ENCODE data around the gene ORMDL3.

Gene ORMDL3

GRCh38 chr17:39927101-39927928 is at the start of gene ORMDL3, which contains the start of gene LRRC3C:
Gene ORMDL3 (minus strand): TSS chr17:39927601. CDS start chr17:39924203, 3,398 bp downstream.
Gene LRRC3C (plus strand): TSS chr17:39927732. CDS start chr17:39941524, 13,792 bp downstream.
- Histone ChIP-seq H3K4me1 (ENCODE audit: control insufficient read depth in 1 of 2, insufficient read depth in 2 of 2, low read length in 2 of 2) (peaks cover 44% of the 10 kb centered on the region in 2 donors), H3K9ac (ENCODE audit: low read depth in 1 of 2, low read length in 2 of 2) (peak within 1 kb of the TSS; percentile 82 to 95), H3K27ac (ENCODE audit: low read depth, low read length) (peak within 1 kb of the TSS; percentile 87), H3K36me3 (ENCODE audit: control insufficient read depth in 1 of 2, insufficient read depth in 2 of 2, low read length in 2 of 2) (peaks cover 19% of the 10 kb centered on the region in 2 donors), H3K4me3 (ENCODE audit: low read depth in 1 of 2, low read length in 2 of 2) (peak within 1 kb of the TSS; percentile 77 to 84), H3K9me3 (ENCODE audit: control insufficient read depth in 1 of 2, low read length in 2 of 2) (no peaks in the 10 kb centered on the region), H3K27me3 (ENCODE audit: control insufficient read depth in 1 of 2, insufficient read depth in 2 of 2, low read length in 2 of 2) (no peaks in the 10 kb centered on the region)

- H3K27me3 ChIP-seq (ENCODE audit: control insufficient read depth in 1 of 2, insufficient read depth in 2 of 2, low read length in 2 of 2), result no peaks in the 10 kb centered on the region
- no peak overlapping the region for H3K9ac ChIP-seq (ENCODE audit: low read depth in 1 of 2, low read length in 2 of 2)
Measured at GRCh38 chr17:39975801-39976200, 48.4 kb upstream of the ORMDL3 start.

DNA sequence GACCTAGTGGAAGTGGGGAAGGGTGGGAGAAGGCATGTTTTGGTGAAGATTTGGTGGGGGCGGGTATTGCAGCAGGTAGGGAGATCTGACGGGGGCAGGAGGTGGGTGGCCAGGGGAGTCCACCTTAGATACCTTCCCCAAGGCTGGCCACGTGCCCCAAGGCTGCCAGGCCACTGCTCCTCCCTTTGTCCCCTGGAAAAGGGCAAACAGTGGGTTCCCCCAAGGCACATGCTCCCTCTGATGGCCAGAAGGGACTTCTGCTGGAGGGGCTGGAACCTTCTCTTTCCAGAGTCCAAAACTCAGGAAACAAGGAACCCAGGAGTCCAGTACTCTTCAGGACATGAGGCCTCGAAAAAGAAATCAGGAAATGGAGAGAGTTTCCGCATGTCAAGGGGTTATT is 47.0 kb upstream of the ORMDL3 start:
- Histone ChIP-seq H3K9me3 (ENCODE audit: control insufficient read depth in 1 of 2, low read length in 2 of 2) (no peaks in the 10 kb centered on the region), H3K4me3 (ENCODE audit: low read depth in 1 of 2, low read length in 2 of 2) (no peak overlapping the region), H3K27me3 (ENCODE audit: control insufficient read depth in 1 of 2, insufficient read depth in 2 of 2, low read length in 2 of 2) (no peaks in the 10 kb centered on the region), H3K36me3 (ENCODE audit: control insufficient read depth in 1 of 2, insufficient read depth in 2 of 2, low read length in 2 of 2) (no peaks in the 10 kb centered on the region), H3K9ac (ENCODE audit: low read depth in 1 of 2, low read length in 2 of 2) (no peak overlapping the region), H3K4me1 (ENCODE audit: control insufficient read depth in 1 of 2, insufficient read depth in 2 of 2, low read length in 2 of 2) (peaks cover 10 to 13% of the 10 kb centered on the region in 2 donors), H3K27ac (ENCODE audit: low read depth, low read length) (no peak overlapping the region)

More at GRCh38 chr17:39975801-39976200, 48.4 kb upstream of the ORMDL3 start:
- H3K9me3 ChIP-seq (ENCODE audit: control insufficient read depth in 1 of 2, low read length in 2 of 2), result no peaks in the 10 kb centered on the region
- peaks cover 2 to 6% of the 10 kb centered on the region in 2 donors for H3K4me1 ChIP-seq (ENCODE audit: control insufficient read depth in 1 of 2, insufficient read depth in 2 of 2, low read length in 2 of 2)
- no peak overlapping the region for H3K4me3 ChIP-seq (ENCODE audit: low read depth in 1 of 2, low read length in 2 of 2)
- no peak overlapping the region for H3K27ac ChIP-seq (ENCODE audit: low read depth, low read length)
- no peaks in the 10 kb centered on the region for H3K36me3 ChIP-seq (ENCODE audit: control insufficient read depth in 1 of 2, insufficient read depth in 2 of 2, low read length in 2 of 2)

DNA sequence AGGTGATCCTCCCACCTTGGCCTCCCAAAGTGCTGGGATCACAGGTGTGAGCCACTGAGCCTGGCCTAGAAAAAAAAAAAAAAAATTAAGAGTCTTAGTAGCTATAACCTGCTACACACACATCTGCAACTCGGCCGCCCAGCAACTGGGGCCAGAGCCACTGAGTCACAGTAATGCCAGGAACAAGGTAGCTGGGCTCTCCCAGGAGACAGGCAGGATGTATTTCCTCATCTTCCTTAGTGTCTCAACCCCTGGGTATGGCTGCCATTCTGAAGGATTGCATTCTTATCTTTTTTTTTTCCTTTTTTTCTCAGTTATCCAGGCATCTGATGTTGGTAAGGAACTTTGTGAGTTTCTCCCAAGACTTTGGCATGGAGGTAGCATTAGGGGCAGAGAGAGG is 46.1 kb upstream of the ORMDL3 start:
- H3K4me1 ChIP-seq (ENCODE audit: control insufficient read depth in 1 of 2, insufficient read depth in 2 of 2, low read length in 2 of 2), result peaks cover 13 to 17% of the 10 kb centered on the region in 2 donors
- no peaks in the 10 kb centered on the region for H3K27me3 ChIP-seq (ENCODE audit: control insufficient read depth in 1 of 2, insufficient read depth in 2 of 2, low read length in 2 of 2)
- no peaks in the 10 kb centered on the region for H3K36me3 ChIP-seq (ENCODE audit: control insufficient read depth in 1 of 2, insufficient read depth in 2 of 2, low read length in 2 of 2)
- no peak overlapping the region for H3K4me3 ChIP-seq (ENCODE audit: low read depth in 1 of 2, low read length in 2 of 2)
- H3K9me3 ChIP-seq (ENCODE audit: control insufficient read depth in 1 of 2, low read length in 2 of 2), result no peaks in the 10 kb centered on the region
- H3K27ac ChIP-seq (ENCODE audit: low read depth, low read length), result no peak overlapping the region
- no peak overlapping the region for H3K9ac ChIP-seq (ENCODE audit: low read depth in 1 of 2, low read length in 2 of 2)

DNA sequence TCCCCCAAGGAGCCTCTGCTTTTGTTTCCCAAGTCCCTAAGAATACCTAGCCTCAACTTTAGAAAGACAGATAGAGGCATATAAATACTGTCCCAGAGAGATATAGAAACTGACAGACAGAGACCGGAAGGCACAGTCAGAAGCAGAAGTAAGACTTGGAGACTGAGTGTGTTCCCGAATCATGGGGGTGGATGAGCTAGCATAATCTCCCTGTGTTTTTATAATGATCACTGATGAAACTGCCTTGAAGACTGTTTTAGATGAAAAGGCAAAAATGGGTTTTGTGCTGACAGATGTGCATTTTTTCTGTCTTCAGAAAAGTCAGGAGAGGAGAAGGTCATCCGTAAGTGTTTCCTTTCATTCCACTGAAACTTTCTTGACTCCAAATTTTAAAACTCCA is 44.9 kb upstream of the ORMDL3 start:
- H3K27ac ChIP-seq (ENCODE audit: low read depth, low read length), result no peak overlapping the region
- H3K36me3 ChIP-seq (ENCODE audit: control insufficient read depth in 1 of 2, insufficient read depth in 2 of 2, low read length in 2 of 2), result no peaks in the 10 kb centered on the region
- H3K9me3 ChIP-seq (ENCODE audit: control insufficient read depth in 1 of 2, low read length in 2 of 2), result no peaks in the 10 kb centered on the region
- no peaks in the 10 kb centered on the region for H3K27me3 ChIP-seq (ENCODE audit: control insufficient read depth in 1 of 2, insufficient read depth in 2 of 2, low read length in 2 of 2)
- H3K4me3 ChIP-seq (ENCODE audit: low read depth in 1 of 2, low read length in 2 of 2), result no peak overlapping the region
- H3K9ac ChIP-seq (ENCODE audit: low read depth in 1 of 2, low read length in 2 of 2), result no peak overlapping the region
- H3K4me1 ChIP-seq (ENCODE audit: control insufficient read depth in 1 of 2, insufficient read depth in 2 of 2, low read length in 2 of 2), result peaks cover 13 to 17% of the 10 kb centered on the region in 2 donors

DNA sequence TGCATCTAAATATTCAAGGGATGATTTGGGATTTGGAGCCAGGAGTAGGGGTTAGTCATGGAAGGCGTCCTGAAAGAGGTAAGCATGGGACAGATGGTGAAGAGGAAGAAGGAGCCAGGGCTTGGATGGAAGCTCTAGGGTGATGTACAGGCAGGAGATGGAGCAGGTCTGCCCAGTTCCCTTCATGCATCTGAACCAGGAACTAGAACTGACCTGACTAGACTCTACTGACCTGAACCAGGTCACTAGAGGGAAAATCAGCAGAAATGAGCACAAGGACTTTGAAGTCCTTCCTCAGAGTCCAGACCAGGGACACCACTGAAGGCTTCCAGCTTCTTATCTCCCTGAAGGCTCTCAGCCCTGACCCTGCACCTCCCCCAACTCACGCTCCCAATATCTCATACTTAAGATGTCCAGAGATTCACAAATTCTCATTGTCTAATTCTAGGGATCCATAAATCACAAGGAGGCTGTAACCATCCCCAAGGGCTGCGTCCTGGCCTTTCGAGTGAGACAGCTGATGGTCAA is 43.7 kb upstream of the ORMDL3 start:
- no peak overlapping the region for H3K9ac ChIP-seq (ENCODE audit: low read depth in 1 of 2, low read length in 2 of 2)
- H3K27ac ChIP-seq (ENCODE audit: low read depth, low read length), result no peak overlapping the region
- no peaks in the 10 kb centered on the region for H3K36me3 ChIP-seq (ENCODE audit: control insufficient read depth in 1 of 2, insufficient read depth in 2 of 2, low read length in 2 of 2)
- no peak overlapping the region for H3K4me3 ChIP-seq (ENCODE audit: low read depth in 1 of 2, low read length in 2 of 2)
- H3K27me3 ChIP-seq (ENCODE audit: control insufficient read depth in 1 of 2, insufficient read depth in 2 of 2, low read length in 2 of 2), result no peaks in the 10 kb centered on the region
- no peaks in the 10 kb centered on the region for H3K9me3 ChIP-seq (ENCODE audit: control insufficient read depth in 1 of 2, low read length in 2 of 2)
- peaks cover 13 to 17% of the 10 kb centered on the region in 2 donors for H3K4me1 ChIP-seq (ENCODE audit: control insufficient read depth in 1 of 2, insufficient read depth in 2 of 2, low read length in 2 of 2)

GRCh38 chr17:39970157-39970692 is 42.8 kb upstream of the ORMDL3 start:
- Histone ChIP-seq H3K9ac (ENCODE audit: low read depth in 1 of 2, low read length in 2 of 2) (no peak overlapping the region), H3K4me3 (ENCODE audit: low read depth in 1 of 2, low read length in 2 of 2) (no peak overlapping the region), H3K9me3 (ENCODE audit: control insufficient read depth in 1 of 2, low read length in 2 of 2) (no peaks in the 10 kb centered on the region), H3K27ac (ENCODE audit: low read depth, low read length) (no peak overlapping the region), H3K4me1 (ENCODE audit: control insufficient read depth in 1 of 2, insufficient read depth in 2 of 2, low read length in 2 of 2) (peaks cover 13 to 17% of the 10 kb centered on the region in 2 donors), H3K36me3 (ENCODE audit: control insufficient read depth in 1 of 2, insufficient read depth in 2 of 2, low read length in 2 of 2) (no peaks in the 10 kb centered on the region), H3K27me3 (ENCODE audit: control insufficient read depth in 1 of 2, insufficient read depth in 2 of 2, low read length in 2 of 2) (no peaks in the 10 kb centered on the region)

GRCh38 chr17:39969375-39969774 is 42.0 kb upstream of the ORMDL3 start:
- Histone ChIP-seq H3K27ac (ENCODE audit: low read depth, low read length) (no peak overlapping the region), H3K4me3 (ENCODE audit: low read depth in 1 of 2, low read length in 2 of 2) (no peak overlapping the region), H3K4me1 (ENCODE audit: control insufficient read depth in 1 of 2, insufficient read depth in 2 of 2, low read length in 2 of 2) (peaks cover 13 to 17% of the 10 kb centered on the region in 2 donors), H3K27me3 (ENCODE audit: control insufficient read depth in 1 of 2, insufficient read depth in 2 of 2, low read length in 2 of 2) (no peaks in the 10 kb centered on the region), H3K36me3 (ENCODE audit: control insufficient read depth in 1 of 2, insufficient read depth in 2 of 2, low read length in 2 of 2) (no peaks in the 10 kb centered on the region), H3K9me3 (ENCODE audit: control insufficient read depth in 1 of 2, low read length in 2 of 2) (no peaks in the 10 kb centered on the region), H3K9ac (ENCODE audit: low read depth in 1 of 2, low read length in 2 of 2) (no peak overlapping the region)

DNA sequence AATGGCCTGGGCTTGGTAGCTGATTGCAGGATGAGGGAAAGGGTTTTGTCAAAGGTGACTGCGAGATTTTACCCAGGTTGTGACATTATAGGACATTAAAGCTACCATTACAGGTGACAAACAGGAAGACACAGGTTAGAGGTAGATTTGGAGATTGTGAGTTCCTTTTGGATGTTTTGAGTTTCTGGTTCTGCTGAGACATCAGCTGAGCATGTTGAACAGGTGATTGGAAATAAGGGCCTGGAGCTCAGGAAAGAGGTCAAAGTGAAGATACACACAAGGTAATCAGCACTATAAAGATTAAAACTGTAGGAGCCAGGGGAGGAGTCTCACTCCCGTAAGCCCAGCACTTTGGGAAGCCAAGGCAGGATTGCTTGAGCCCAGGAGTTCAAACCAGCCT is 41.4 kb upstream of the ORMDL3 start:
- Histone ChIP-seq H3K9ac (ENCODE audit: low read depth in 1 of 2, low read length in 2 of 2) (no peak overlapping the region), H3K27me3 (ENCODE audit: control insufficient read depth in 1 of 2, insufficient read depth in 2 of 2, low read length in 2 of 2) (no peaks in the 10 kb centered on the region), H3K4me1 (ENCODE audit: control insufficient read depth in 1 of 2, insufficient read depth in 2 of 2, low read length in 2 of 2) (peaks cover 13 to 21% of the 10 kb centered on the region in 2 donors), H3K36me3 (ENCODE audit: control insufficient read depth in 1 of 2, insufficient read depth in 2 of 2, low read length in 2 of 2) (no peaks in the 10 kb centered on the region), H3K4me3 (ENCODE audit: low read depth in 1 of 2, low read length in 2 of 2) (no peak overlapping the region), H3K9me3 (ENCODE audit: control insufficient read depth in 1 of 2, low read length in 2 of 2) (no peaks in the 10 kb centered on the region), H3K27ac (ENCODE audit: low read depth, low read length) (no peak overlapping the region)

DNA sequence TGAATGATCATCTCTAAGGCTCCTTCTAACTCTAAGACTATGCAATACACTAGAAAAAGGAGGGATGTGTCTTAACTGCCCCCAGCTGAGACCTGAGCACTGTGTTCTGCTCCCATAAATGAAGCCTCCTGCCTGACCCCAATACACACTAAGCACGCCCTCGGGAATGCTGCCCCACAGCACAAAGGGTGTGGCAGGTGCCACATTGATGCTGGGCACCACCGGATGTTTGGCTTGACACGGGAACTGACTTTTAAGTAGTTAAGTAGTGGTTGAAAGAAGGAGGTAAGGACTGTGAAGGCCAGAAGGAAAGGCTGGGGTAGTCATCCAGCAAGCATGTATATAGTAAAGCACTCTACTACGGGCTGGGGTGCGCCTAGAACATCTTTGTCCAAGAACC is 39.4 kb upstream of the ORMDL3 start:
- Histone ChIP-seq H3K27ac (ENCODE audit: low read depth, low read length) (no peak overlapping the region), H3K36me3 (ENCODE audit: control insufficient read depth in 1 of 2, insufficient read depth in 2 of 2, low read length in 2 of 2) (no peaks in the 10 kb centered on the region), H3K27me3 (ENCODE audit: control insufficient read depth in 1 of 2, insufficient read depth in 2 of 2, low read length in 2 of 2) (no peaks in the 10 kb centered on the region), H3K9me3 (ENCODE audit: control insufficient read depth in 1 of 2, low read length in 2 of 2) (no peaks in the 10 kb centered on the region), H3K9ac (ENCODE audit: low read depth in 1 of 2, low read length in 2 of 2) (no peak overlapping the region), H3K4me1 (ENCODE audit: control insufficient read depth in 1 of 2, insufficient read depth in 2 of 2, low read length in 2 of 2) (peaks cover 13 to 22% of the 10 kb centered on the region in 2 donors), H3K4me3 (ENCODE audit: low read depth in 1 of 2, low read length in 2 of 2) (no peak overlapping the region)

All from duodenal mucosa (tissue), 2 donors.